SK-MEL-5 (cell line): ENCODE data around the gene FDXR. TPM values are rescaled to one million over a fixed set of nuclear protein-coding genes. Genes with fewer than 3 reads are reported as not detected.

Experiments used
- DNase-seq: peaks from one replicate; pipeline ENCODE4 v3.0.0-alpha.2; 2016; ENCODE audit warnings: low read depth, low spot score
- in situ Hi-C: cut with HindIII; loops from 2 replicates; pipeline ENCODE4 v1.10.0; 2016; ENCODE audit warnings: low sequenced_read_pairs, high pct_unique_total_duplicates, low pct_unique_long_range_greater_than_20kb
- total RNA-seq: library from RNA; depleted of rRNA; stranded (reverse); fragments of >200 nt; shearing (Covaris generic); gene quantifications from 2 replicates; pipeline ENCODE4 v1.2.3, GENCODE V29; 2014

FDXR gene
- total RNA-seq, 1 experiment from 2014 or later = 42.4 TPM

- in situ Hi-C loops = no loop called here
- peak; percentile 66 for DNase-seq
These were observed 20.4 kb downstream of the FDXR start for GRCh38 chr17:74852237-74853047.

GRCh38 chr17:74851612-74852236 is 21.1 kb downstream of the FDXR start:
- no peak for DNase-seq
- in situ Hi-C loops = no loop called here

GRCh38 chr17:74850914-74851313 is 21.9 kb downstream of the FDXR start:
- DNase-seq = no peak
- in situ Hi-C loops = no loop called here

GRCh38 chr17:74850310-74850709 is 22.5 kb downstream of the FDXR start:
- in situ Hi-C loops = no loop called here
- no peak for DNase-seq

GRCh38 chr17:74848656-74849399 is 24.0 kb downstream of the FDXR start:
- in situ Hi-C loops = no loop called here
- DNase-seq = no peak

GRCh38 chr17:74846621-74847020 is 26.2 kb downstream of the FDXR start:
- in situ Hi-C loops = no loop called here
- no peak for DNase-seq

- DNase-seq = no peak
- in situ Hi-C loops = no loop called here
These were observed 29.5 kb downstream of the FDXR start for GRCh38 chr17:74843352-74843627.

GRCh38 chr17:74842599-74843351 is 30.0 kb downstream of the FDXR start:
- in situ Hi-C loops = no loop called here
- DNase-seq = peak; percentile 82

- peak; percentile 35 for DNase-seq
- in situ Hi-C loops = no loop called here
These were observed 30.6 kb downstream of the FDXR start for GRCh38 chr17:74842146-74842598.

- in situ Hi-C loops = no loop called here
- DNase-seq = peak; percentile 79
These were observed 31.7 kb downstream of the FDXR start for GRCh38 chr17:74840989-74841666.

GRCh38 chr17:74839990-74840852 is 32.6 kb downstream of the FDXR start:
- no peak for DNase-seq
- in situ Hi-C loops = no loop called here

- in situ Hi-C loops = no loop called here
These were observed 34.5 kb downstream of the FDXR start for GRCh38 chr17:74838274-74838673.

GRCh38 chr17:74836691-74837467 is 35.9 kb downstream of the FDXR start:
- in situ Hi-C loops = no loop called here
- no peak for DNase-seq

More at GRCh38 chr17:74838274-74838673, 34.5 kb downstream of the FDXR start:
- no peak for DNase-seq

GRCh38 chr17:74836191-74836590 is 36.6 kb downstream of the FDXR start:
- DNase-seq = no peak
- in situ Hi-C loops = no loop called here

- DNase-seq = no peak
- in situ Hi-C loops = no loop called here
These were observed 39.1 kb downstream of the FDXR start for GRCh38 chr17:74833501-74834377.
